Esophagus squamous epithelium (tissue), 4 donors: ENCODE results near the gene ARR3.

Experiments used
- POLR2A ChIP-seq, 4 donors: fragments of 450-650 bp; IDR thresholded peaks; one replicate each; pipeline ENCODE4 v1.6.1; 2017; ENCODE audit warnings: antibody characterized with exemption in 4 of 4, mild to moderate bottlenecking in 4 of 4, moderate library complexity in 3 of 4
- TF ChIP-seq, protein P1 (sequence below), 6 experiments: fragments of 450-650 bp in 4 of 6; fragments of 200-600 bp in 2 of 6; sonication (generic) in 2 of 6; IDR thresholded peaks; one replicate each; pipeline ENCODE4 v1.5.1; 2016 to 2019; ENCODE audit warnings: antibody characterized with exemption in 6 of 6, mild to moderate bottlenecking in 4 of 6, moderate library complexity in 4 of 6

DNA sequence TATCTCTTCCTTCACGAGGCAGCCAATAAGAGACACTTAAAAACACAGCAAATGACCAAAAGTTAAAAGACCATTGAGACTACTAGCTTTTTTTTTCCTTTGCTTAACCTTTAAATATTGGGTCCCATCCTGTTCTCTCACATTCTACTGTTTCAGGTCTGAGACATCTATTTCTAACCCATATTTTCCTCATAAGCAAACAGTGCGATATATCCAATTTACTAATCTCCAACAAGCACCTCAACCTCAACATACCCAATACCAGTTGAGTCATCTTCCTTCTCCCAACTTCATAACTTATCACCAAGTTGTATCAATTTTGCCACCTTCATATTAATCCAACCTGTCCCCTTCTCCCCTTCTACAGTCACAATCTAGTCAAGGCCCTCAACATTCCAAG is 26.6 kb upstream of the ARR3 start:
- no peak for TF ChIP-seq POLR2A (IDR thresholded peaks at IDR 0.05)
- TF ChIP-seq, protein P1, sequence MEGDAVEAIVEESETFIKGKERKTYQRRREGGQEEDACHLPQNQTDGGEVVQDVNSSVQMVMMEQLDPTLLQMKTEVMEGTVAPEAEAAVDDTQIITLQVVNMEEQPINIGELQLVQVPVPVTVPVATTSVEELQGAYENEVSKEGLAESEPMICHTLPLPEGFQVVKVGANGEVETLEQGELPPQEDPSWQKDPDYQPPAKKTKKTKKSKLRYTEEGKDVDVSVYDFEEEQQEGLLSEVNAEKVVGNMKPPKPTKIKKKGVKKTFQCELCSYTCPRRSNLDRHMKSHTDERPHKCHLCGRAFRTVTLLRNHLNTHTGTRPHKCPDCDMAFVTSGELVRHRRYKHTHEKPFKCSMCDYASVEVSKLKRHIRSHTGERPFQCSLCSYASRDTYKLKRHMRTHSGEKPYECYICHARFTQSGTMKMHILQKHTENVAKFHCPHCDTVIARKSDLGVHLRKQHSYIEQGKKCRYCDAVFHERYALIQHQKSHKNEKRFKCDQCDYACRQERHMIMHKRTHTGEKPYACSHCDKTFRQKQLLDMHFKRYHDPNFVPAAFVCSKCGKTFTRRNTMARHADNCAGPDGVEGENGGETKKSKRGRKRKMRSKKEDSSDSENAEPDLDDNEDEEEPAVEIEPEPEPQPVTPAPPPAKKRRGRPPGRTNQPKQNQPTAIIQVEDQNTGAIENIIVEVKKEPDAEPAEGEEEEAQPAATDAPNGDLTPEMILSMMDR (IDR thresholded peaks at IDR 0.05) = no peak
